K562 treated with DMSO at 1 percent for 12 hours (cell line): ENCODE data around the gene CHMP3. TPM values are rescaled to one million over a fixed set of nuclear protein-coding genes. Genes with fewer than 3 reads are reported as not detected.

ENCODE experiments used
- total RNA-seq: library from RNA; unstranded; fragments of 300-600 nt; gene quantifications from 2 replicates; pipeline ENCODE4 v1.2.3, GENCODE V29; 2022; ENCODE audit not compliant: insufficient read depth

Gene CHMP3
- 25.4 and 31.6 TPM in 2 replicates for total RNA-seq

DNA sequence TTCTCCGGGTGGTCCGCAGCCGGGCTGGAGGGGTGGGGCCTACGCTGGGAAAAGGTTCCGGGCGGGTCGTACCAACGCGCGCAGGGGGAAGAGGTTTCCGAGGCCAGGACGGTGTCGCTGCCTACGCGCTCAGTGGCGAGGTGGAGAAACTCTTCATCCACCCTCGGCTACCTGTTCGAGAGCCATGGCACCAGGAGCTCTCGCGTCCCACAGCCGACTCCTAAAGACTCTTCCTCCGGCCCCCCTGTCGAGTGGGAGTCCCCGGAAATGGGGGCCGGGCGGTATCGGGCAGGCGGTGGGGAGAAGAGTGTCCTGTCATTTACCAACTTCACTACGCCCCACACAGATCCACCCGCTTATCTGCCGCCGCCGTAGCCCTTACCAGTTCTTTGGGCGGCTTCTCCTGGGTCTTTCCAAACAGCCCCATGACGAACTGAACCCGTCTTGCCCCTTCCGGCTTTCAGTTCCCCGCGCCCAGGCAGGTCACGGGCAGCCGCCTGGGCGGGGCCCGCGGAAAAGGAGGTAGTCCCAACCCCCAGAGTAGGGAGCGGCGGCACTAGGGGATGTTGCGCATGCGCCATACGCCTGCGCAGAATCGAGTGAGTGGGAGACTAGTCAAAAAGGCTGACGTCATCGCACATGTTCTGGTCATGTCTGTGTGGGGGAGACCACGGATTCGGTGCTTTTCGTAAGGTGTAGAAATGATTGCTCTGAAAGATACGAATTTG lies at the start of gene CHMP3:
Gene CHMP3 (minus strand): TSS at position 522 of the 728 bp plus-strand sequence. CDS start 95 bp downstream, at position 427.

Other genes with a start within 250 kb of the CHMP3 start
- gene REEP1, start 225.8 kb downstream of the CHMP3 start, total RNA-seq: 0.23 TPM in 1 of 2 replicates, not detected in the other
- gene KDM3A, start 122.1 kb downstream of the CHMP3 start, total RNA-seq: 15.3 and 44.4 TPM in 2 replicates
- 6.0 and 19.7 TPM in 2 replicates for gene RNF103, start 60.4 kb upstream of the CHMP3 start, total RNA-seq
- 7.8 and 23.3 TPM in 2 replicates for gene RMND5A, start 156.8 kb upstream of the CHMP3 start, total RNA-seq
- gene CD8A, start 227.5 kb upstream of the CHMP3 start, total RNA-seq: not detected in 2 replicates